Activated T-helper 1 cell treated with anti-CD3 and anti-CD28 coated beads, Interleukin-12 subunit alpha, Interleukin-12 subunit beta, Interleukin-2, Interleukin-4 antibody, amounts not matched to agents 30 ng/mL and 10 ng/mL and 1 ng/mL, durations not matched to agents 14 hours and 24 hours and 36 hours (primary cell): ENCODE results near the gene SLC2A10. TPM values are rescaled to one million over a fixed set of nuclear protein-coding genes. Genes with fewer than 3 reads are reported as not detected.

Source experiments
- DNase-seq: peaks from one replicate; pipeline ENCODE4 v3.0.0; 2021; ENCODE audit warnings: low spot score
- H3K27ac Mint-ChIP-seq: one replicate; pipeline ENCODE4 v1.8.0; 2021; ENCODE audit warnings: mild to moderate bottlenecking, mixed read lengths
- H3K27me3 Mint-ChIP-seq: one replicate; pipeline ENCODE4 v1.8.0; 2022; ENCODE audit warnings: mild to moderate bottlenecking, moderate library complexity, mixed read lengths; ENCODE audit not compliant: insufficient read depth
- H3K36me3 Mint-ChIP-seq: one replicate; pipeline ENCODE4 v1.8.0; 2021; ENCODE audit warnings: low read depth, mixed read lengths
- H3K4me1 Mint-ChIP-seq: one replicate; pipeline ENCODE4 v1.8.0; 2021; ENCODE audit warnings: low read depth, mixed read lengths
- H3K4me3 Mint-ChIP-seq: one replicate; pipeline ENCODE4 v1.8.0; 2021; ENCODE audit warnings: mild to moderate bottlenecking, moderate library complexity, mixed read lengths
- H3K9me3 Mint-ChIP-seq: one replicate; pipeline ENCODE4 v1.8.0; 2021; ENCODE audit warnings: mixed read lengths
- intact Hi-C: fragments of 100-400 bp; cut with micrococcal nuclease; formaldehyde crosslinking; loops from one replicate; pipeline ENCODE4 v1.15.1; 2024
- total RNA-seq: library from RNA; stranded (reverse); gene quantifications from 2 replicates; pipeline ENCODE4 v1.2.3, GENCODE V29; 2022

Gene SLC2A10
- total RNA-seq, 1 donor from 2014 or later, result not detected

- Mint-ChIP-seq H3K4me1 (no peaks in the 10 kb centered on the region), H3K36me3 (no peaks in the 10 kb centered on the region), H3K27me3 (peaks cover 8% of the 10 kb centered on the region), H3K4me3 (no peak overlapping the region), H3K9me3 (no peaks in the 10 kb centered on the region), H3K27ac (no peak overlapping the region)
- no peak for DNase-seq
- intact Hi-C loops, result loop anchor here (2.0 to 10.0 kb wide), 2 partner anchors 256 to 392 kb away; no protein-coding TSS in a partner anchor
Measured at GRCh38 chr20:46758929-46759669, 49.6 kb downstream of the SLC2A10 start.

GRCh38 chr20:46761566-46761965 lies 52.1 kb downstream of the SLC2A10 start:
- no peaks in the 10 kb centered on the region for H3K36me3 Mint-ChIP-seq
- H3K4me3 Mint-ChIP-seq, result no peak overlapping the region
- intact Hi-C loops, result no loop called here
- no peaks in the 10 kb centered on the region for H3K4me1 Mint-ChIP-seq
- no peak for DNase-seq
- no peaks in the 10 kb centered on the region for H3K9me3 Mint-ChIP-seq
- peaks cover 8% of the 10 kb centered on the region for H3K27me3 Mint-ChIP-seq
- no peak overlapping the region for H3K27ac Mint-ChIP-seq

- H3K4me3 Mint-ChIP-seq, result no peak overlapping the region
- peaks cover 3% of the 10 kb centered on the region for H3K27me3 Mint-ChIP-seq
- intact Hi-C loops, result no loop called here
- no peaks in the 10 kb centered on the region for H3K4me1 Mint-ChIP-seq
- DNase-seq, result no peak
- no peak overlapping the region for H3K27ac Mint-ChIP-seq
- H3K36me3 Mint-ChIP-seq, result no peaks in the 10 kb centered on the region
- H3K9me3 Mint-ChIP-seq, result no peaks in the 10 kb centered on the region
Measured at GRCh38 chr20:46764068-46764467, 54.6 kb downstream of the SLC2A10 start.

- DNase-seq, result no peak
- H3K4me1 Mint-ChIP-seq, result no peaks in the 10 kb centered on the region
- H3K9me3 Mint-ChIP-seq, result no peaks in the 10 kb centered on the region
- H3K27me3 Mint-ChIP-seq, result peaks cover 3% of the 10 kb centered on the region
- H3K27ac Mint-ChIP-seq, result no peak overlapping the region
- intact Hi-C loops, result no loop called here
- no peaks in the 10 kb centered on the region for H3K36me3 Mint-ChIP-seq
- no peak overlapping the region for H3K4me3 Mint-ChIP-seq
Measured at GRCh38 chr20:46765506-46766120, 56.2 kb downstream of the SLC2A10 start.

GRCh38 chr20:46767127-46767761 lies 57.8 kb downstream of the SLC2A10 start:
- Mint-ChIP-seq H3K4me3 (no peak overlapping the region), H3K36me3 (no peaks in the 10 kb centered on the region), H3K27ac (no peak overlapping the region), H3K27me3 (peaks cover 3% of the 10 kb centered on the region), H3K4me1 (no peaks in the 10 kb centered on the region), H3K9me3 (no peaks in the 10 kb centered on the region)
- DNase-seq, result no peak
- intact Hi-C loops, result no loop called here

GRCh38 chr20:46770330-46771194 lies 61.1 kb downstream of the SLC2A10 start:
- no peaks in the 10 kb centered on the region for H3K4me1 Mint-ChIP-seq
- no peaks in the 10 kb centered on the region for H3K27me3 Mint-ChIP-seq
- H3K9me3 Mint-ChIP-seq, result no peaks in the 10 kb centered on the region
- DNase-seq, result no peak
- H3K4me3 Mint-ChIP-seq, result no peak overlapping the region
- no peak overlapping the region for H3K27ac Mint-ChIP-seq
- no peaks in the 10 kb centered on the region for H3K36me3 Mint-ChIP-seq
- intact Hi-C loops, result no loop called here

GRCh38 chr20:46771195-46771588 lies 61.7 kb downstream of the SLC2A10 start:
- Mint-ChIP-seq H3K27ac (no peak overlapping the region), H3K27me3 (no peaks in the 10 kb centered on the region), H3K9me3 (no peaks in the 10 kb centered on the region), H3K36me3 (no peaks in the 10 kb centered on the region), H3K4me1 (no peaks in the 10 kb centered on the region), H3K4me3 (no peak overlapping the region)
- DNase-seq, result no peak
- intact Hi-C loops, result no loop called here

GRCh38 chr20:46772901-46773300 lies 63.5 kb downstream of the SLC2A10 start:
- no peaks in the 10 kb centered on the region for H3K36me3 Mint-ChIP-seq

GRCh38 chr20:46773680-46774079 lies 64.2 kb downstream of the SLC2A10 start:
- H3K4me3 Mint-ChIP-seq, result no peak overlapping the region
- intact Hi-C loops, result no loop called here
- H3K9me3 Mint-ChIP-seq, result no peaks in the 10 kb centered on the region
- H3K27ac Mint-ChIP-seq, result no peak overlapping the region
- no peaks in the 10 kb centered on the region for H3K4me1 Mint-ChIP-seq
- H3K27me3 Mint-ChIP-seq, result peaks cover 6% of the 10 kb centered on the region
- no peaks in the 10 kb centered on the region for H3K36me3 Mint-ChIP-seq
- no peak for DNase-seq

More at GRCh38 chr20:46772901-46773300, 63.5 kb downstream of the SLC2A10 start:
- intact Hi-C loops, result no loop called here
- H3K27me3 Mint-ChIP-seq, result peaks cover 4% of the 10 kb centered on the region
- no peak overlapping the region for H3K4me3 Mint-ChIP-seq
- no peaks in the 10 kb centered on the region for H3K9me3 Mint-ChIP-seq
- no peak overlapping the region for H3K27ac Mint-ChIP-seq
- DNase-seq, result no peak
- H3K4me1 Mint-ChIP-seq, result no peaks in the 10 kb centered on the region

- intact Hi-C loops, result no loop called here
- DNase-seq, result no peak
- H3K27ac Mint-ChIP-seq, result no peak overlapping the region
- H3K36me3 Mint-ChIP-seq, result no peaks in the 10 kb centered on the region
- H3K4me3 Mint-ChIP-seq, result no peak overlapping the region
- no peaks in the 10 kb centered on the region for H3K9me3 Mint-ChIP-seq
- H3K4me1 Mint-ChIP-seq, result no peaks in the 10 kb centered on the region
- H3K27me3 Mint-ChIP-seq, result peaks cover 6% of the 10 kb centered on the region
Measured at GRCh38 chr20:46774236-46774635, 64.8 kb downstream of the SLC2A10 start.

- Mint-ChIP-seq H3K4me3 (no peak overlapping the region), H3K9me3 (no peaks in the 10 kb centered on the region), H3K36me3 (no peaks in the 10 kb centered on the region), H3K4me1 (no peaks in the 10 kb centered on the region), H3K27ac (no peak overlapping the region), H3K27me3 (peaks cover 8% of the 10 kb centered on the region)
- DNase-seq, result no peak
- intact Hi-C loops, result no loop called here
Measured at GRCh38 chr20:46774943-46775560, 65.6 kb downstream of the SLC2A10 start.

- Mint-ChIP-seq H3K4me3 (no peak overlapping the region), H3K27me3 (peaks cover 8% of the 10 kb centered on the region), H3K4me1 (no peaks in the 10 kb centered on the region), H3K27ac (no peak overlapping the region), H3K9me3 (no peaks in the 10 kb centered on the region), H3K36me3 (no peaks in the 10 kb centered on the region)
- DNase-seq, result no peak
- intact Hi-C loops, result no loop called here
Measured at GRCh38 chr20:46775806-46776205, 66.4 kb downstream of the SLC2A10 start.
